A549 treated with AZD9567 at 1 μM for 4 hours (cell line): Measurements from ENCODE around the gene CRPPA. TPM values are rescaled to one million over a fixed set of nuclear protein-coding genes. Genes with fewer than 3 reads are reported as not detected.

Experiments
- total RNA-seq: library from RNA; stranded (reverse); fragments of 200-300 nt; extraction: Qiagen RNA extraction; gene quantifications from 5 replicates; pipeline ENCODE4 v1.2.3, GENCODE V29; 2022; ENCODE audit not compliant: insufficient read depth

The CRPPA gene
- total RNA-seq, result 0.55 to 0.84 TPM (median 0.73 TPM) in 4 of 5 replicates, not detected in the other

DNA sequence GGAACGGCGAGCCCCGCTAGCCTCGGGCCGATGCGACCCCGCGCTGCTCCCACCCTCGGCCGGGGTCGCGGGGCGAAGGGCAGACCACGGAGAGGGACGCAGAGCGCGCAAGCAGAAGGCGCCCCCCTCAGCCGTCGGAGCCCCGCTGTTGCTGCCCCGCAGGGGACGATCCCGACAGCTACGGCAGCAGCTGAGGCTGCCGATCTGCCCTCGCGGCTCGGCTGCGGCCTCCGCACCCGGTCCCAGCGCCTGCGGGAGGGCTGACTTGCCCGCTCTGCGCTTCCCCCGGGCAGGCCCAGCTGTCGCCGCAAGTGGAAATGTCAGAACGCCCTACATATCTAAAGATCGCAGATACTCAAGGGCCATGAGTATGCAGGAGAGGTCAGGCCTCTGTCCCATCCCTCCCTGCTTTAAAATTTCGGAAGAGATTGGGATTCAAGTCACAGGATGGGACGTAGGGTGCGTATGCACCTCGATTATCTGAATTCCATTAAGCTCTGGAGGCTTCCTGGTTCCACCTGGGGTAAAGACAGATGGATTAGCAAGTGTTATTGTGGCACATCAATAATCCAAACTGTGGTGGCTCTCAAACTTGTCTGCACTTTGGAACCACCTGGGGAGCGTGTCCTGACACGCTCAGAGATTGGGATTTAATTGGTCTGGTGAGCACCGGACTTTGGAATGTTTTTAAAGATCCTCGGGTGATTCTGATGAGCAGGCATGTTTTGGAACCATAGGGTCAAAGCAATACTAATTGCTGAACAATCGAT, at the start of gene CRPPA:
Gene CRPPA (minus strand): TSS at position 206 of the 770 bp plus-strand sequence. CDS start 216 bp downstream, outside the sequence.

DNA sequence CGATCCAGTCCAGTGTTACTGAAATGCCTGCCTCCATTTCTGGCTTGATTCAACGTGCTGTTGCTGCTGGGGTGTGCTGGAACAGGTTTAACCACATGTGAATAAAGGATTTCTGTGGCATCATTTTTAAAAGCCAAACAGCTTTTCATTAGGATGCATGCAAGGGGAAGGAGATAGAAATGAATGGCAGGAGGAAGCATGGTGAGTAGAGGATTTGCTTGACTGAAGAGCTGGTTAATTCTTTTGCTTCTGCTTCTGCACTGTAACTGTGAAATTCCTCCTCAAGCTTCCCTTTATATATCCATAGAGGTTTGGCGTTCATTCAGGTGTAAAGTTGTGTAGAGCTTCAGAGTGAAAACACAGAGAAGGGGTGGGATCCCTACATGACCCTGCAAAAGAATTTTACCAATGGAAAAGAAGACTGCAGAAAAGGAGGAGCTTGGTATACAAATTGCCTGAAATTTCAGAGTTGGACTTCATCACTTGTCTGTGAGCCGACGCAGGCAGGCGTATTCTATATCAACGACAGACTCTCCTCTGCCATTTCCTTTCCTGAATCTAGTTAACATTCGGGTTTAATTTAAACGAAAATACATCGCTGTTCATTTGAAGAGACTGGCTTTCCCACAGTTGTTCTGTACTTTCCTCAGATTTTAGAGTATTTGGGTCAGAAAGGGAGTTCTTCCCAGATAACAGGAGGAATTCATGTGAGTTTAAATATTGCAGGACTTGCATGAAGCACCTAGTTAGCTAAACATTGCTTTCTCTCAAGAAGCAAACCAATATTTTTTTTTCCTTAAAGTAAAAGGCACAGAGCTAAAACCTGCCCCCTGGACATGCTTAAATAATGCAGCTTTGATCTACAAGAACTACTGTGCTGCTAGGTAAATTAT, 44.4 kb upstream of the CRPPA start, which contains the start of gene SOSTDC1:
Gene SOSTDC1 (minus strand): TSS at position 270 of the 893 bp plus-strand sequence. CDS start 70 bp downstream, at position 200.

Other genes starting within 250 kb of the CRPPA start
- not detected in 5 replicates for gene SOSTDC1, start 44.2 kb upstream of the CRPPA start, total RNA-seq
- not detected in 5 replicates for gene LRRC72, start 105.3 kb upstream of the CRPPA start, total RNA-seq
- gene ANKMY2, start 224.2 kb upstream of the CRPPA start, total RNA-seq, result 12.1 to 14.6 TPM (median 14.2 TPM) in 5 replicates
- 94.1 to 106 TPM (median 98.1 TPM) in 5 replicates for gene BZW2, start 224.6 kb upstream of the CRPPA start, total RNA-seq